GM13977 (cell line): Measurements from ENCODE around the gene VCX3B.

Source experiments
- DNase-seq: peaks from one replicate; pipeline ENCODE4 v3.0.0; 2012; ENCODE audit warnings: low spot score
- in situ Hi-C: fragments of 300-500 bp; cut with MboI; formaldehyde crosslinking; loops from one replicate; pipeline ENCODE4 v1.12.0; 2022; ENCODE audit warnings: low sequenced_read_pairs, low pct_unique_long_range_greater_than_20kb, mixed read lengths, inconsistent platforms; ENCODE audit not compliant: unreplicated experiment
- TF ChIP-seq, protein P1 (sequence below): IDR thresholded peaks from 2 replicates; pipeline ENCODE4 v1.5.1; 2012; ENCODE audit warnings: mild to moderate bottlenecking, control low read depth; ENCODE audit not compliant: insufficient read depth; ENCODE audit errors: extremely low read depth, missing control alignments

VCX3B gene

DNA sequence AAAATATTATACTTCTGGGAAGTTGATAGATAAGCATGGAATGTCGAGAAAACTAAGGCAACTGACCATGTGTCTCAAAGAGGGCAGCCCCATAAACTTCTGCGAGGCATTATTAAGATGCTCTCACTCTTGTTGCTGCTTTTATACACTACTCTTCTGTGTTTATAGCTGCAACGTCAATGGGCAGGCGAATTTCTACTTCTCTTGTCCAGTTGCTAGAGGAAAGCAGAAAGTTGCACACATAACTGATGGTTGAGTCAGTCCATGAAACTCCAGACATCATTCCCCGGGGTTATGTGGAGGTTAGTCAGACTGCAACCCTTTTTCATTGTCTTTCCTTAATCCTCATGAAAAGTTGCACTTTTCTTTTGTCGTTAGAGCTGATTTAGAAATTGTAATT, 39.8 kb downstream of the VCX3B start:
- TF ChIP-seq, protein P1, sequence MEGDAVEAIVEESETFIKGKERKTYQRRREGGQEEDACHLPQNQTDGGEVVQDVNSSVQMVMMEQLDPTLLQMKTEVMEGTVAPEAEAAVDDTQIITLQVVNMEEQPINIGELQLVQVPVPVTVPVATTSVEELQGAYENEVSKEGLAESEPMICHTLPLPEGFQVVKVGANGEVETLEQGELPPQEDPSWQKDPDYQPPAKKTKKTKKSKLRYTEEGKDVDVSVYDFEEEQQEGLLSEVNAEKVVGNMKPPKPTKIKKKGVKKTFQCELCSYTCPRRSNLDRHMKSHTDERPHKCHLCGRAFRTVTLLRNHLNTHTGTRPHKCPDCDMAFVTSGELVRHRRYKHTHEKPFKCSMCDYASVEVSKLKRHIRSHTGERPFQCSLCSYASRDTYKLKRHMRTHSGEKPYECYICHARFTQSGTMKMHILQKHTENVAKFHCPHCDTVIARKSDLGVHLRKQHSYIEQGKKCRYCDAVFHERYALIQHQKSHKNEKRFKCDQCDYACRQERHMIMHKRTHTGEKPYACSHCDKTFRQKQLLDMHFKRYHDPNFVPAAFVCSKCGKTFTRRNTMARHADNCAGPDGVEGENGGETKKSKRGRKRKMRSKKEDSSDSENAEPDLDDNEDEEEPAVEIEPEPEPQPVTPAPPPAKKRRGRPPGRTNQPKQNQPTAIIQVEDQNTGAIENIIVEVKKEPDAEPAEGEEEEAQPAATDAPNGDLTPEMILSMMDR, result no peak
- in situ Hi-C loops, result no loop called here
- no peak for DNase-seq
